Fibroblast of lung (primary cell): Measurements from ENCODE around the gene HIBCH. TPM values are rescaled to one million over a fixed set of nuclear protein-coding genes. Genes with fewer than 3 reads are reported as not detected.
"Not testable (repeated sequence)": the region's sequence is repeated elsewhere in the genome, so short reads cannot be mapped to it uniquely, and the experiment has no call there.

ENCODE experiments used
- DNase-seq, 2 donors: peaks; one replicate each; pipeline versions ENCODE4 v3.0.0 to v3.0.0-alpha.2; 2010; ENCODE audit warnings: low read depth in 2 of 2
- H2AFZ ChIP-seq: 2 replicates; pipeline ENCODE4 v1.5.1; 2012; ENCODE audit warnings: low read length, control low read depth, inconsistent platforms
- H3K27ac ChIP-seq: 2 replicates; pipeline ENCODE4 v1.5.1; 2011; ENCODE audit warnings: low read length, control low read depth; ENCODE audit not compliant: insufficient read depth
- H3K27me3 ChIP-seq: 2 replicates; pipeline ENCODE4 v1.5.1; 2011; ENCODE audit warnings: mild to moderate bottlenecking, low read length; ENCODE audit not compliant: control insufficient read depth, insufficient read depth
- H3K36me3 ChIP-seq: 2 replicates; pipeline ENCODE4 v1.5.1; 2011; ENCODE audit warnings: low read length; ENCODE audit not compliant: control insufficient read depth, insufficient read depth
- H3K4me1 ChIP-seq: 2 replicates; pipeline ENCODE4 v1.5.1; 2011; ENCODE audit warnings: low read length; ENCODE audit not compliant: control insufficient read depth, insufficient read depth; ENCODE audit errors: extremely low read depth
- H3K4me2 ChIP-seq: 2 replicates; pipeline ENCODE4 v1.5.1; 2011; ENCODE audit warnings: low read length, control low read depth; ENCODE audit not compliant: insufficient read depth; ENCODE audit errors: extremely low read depth
- H3K4me3 ChIP-seq, 4 experiments: fragments of 200-600 bp in 1 of 4; sonication (generic) in 1 of 4; replicated peaks in 1 of 4; 2 replicates each; pipeline ENCODE4 v1.5.1; 2011 to 2016; ENCODE audit warnings: low read length in 4 of 4, low read depth in 3 of 4, mild to moderate bottlenecking in 3 of 4, control low read depth in 2 of 4, inconsistent platforms in 1 of 4, mixed read lengths in 1 of 4; ENCODE audit not compliant: insufficient read depth in 1 of 4; ENCODE audit errors: control extremely low read depth in 1 of 4
- H3K79me2 ChIP-seq: 2 replicates; pipeline ENCODE4 v1.5.1; 2012; ENCODE audit warnings: mild to moderate bottlenecking, low read length, inconsistent platforms; ENCODE audit not compliant: control insufficient read depth, insufficient read depth
- H3K9ac ChIP-seq: 2 replicates; pipeline ENCODE4 v1.5.1; 2011; ENCODE audit warnings: mild to moderate bottlenecking, low read length, control low read depth; ENCODE audit not compliant: insufficient read depth
- H3K9me3 ChIP-seq: 2 replicates; pipeline ENCODE4 v1.5.1; 2012; ENCODE audit warnings: low read depth, low read length; ENCODE audit not compliant: control insufficient read depth, insufficient read depth
- H4K20me1 ChIP-seq: 2 replicates; pipeline ENCODE4 v1.5.1; 2011; ENCODE audit warnings: low read length; ENCODE audit not compliant: control insufficient read depth, insufficient read depth; ENCODE audit errors: extremely low read depth
- EZH2 ChIP-seq: IDR thresholded peaks from 2 replicates; pipeline ENCODE4 v1.5.1; 2012; ENCODE audit warnings: low read length, control low read depth, mild to moderate bottlenecking; ENCODE audit errors: missing control alignments
- polyA plus RNA-seq, 2 donors: library from polyadenylated mRNA; depleted of rRNA in 1 of 2; stranded (reverse) in 1 of 2; unstranded in 1 of 2; fragments of >200 nt; gene quantifications; 2 replicates each; pipeline ENCODE4 v1.2.1, GENCODE V29; 2011 to 2012; ENCODE audit warnings: missing spikeins in 1 of 2
- total RNA-seq: library from RNA; depleted of rRNA; stranded (reverse); fragments of >200 nt; gene quantifications from 2 replicates; pipeline ENCODE4 v1.2.1, GENCODE V29; 2014
- TF ChIP-seq, protein P1 (sequence below), 2 donors: IDR thresholded peaks in 1 of 2; conservative IDR thresholded peaks in 1 of 2; 1 replicate in 1 of 2; 2 replicates in 1 of 2; pipeline ENCODE4 v1.5.1; 2011 to 2012; ENCODE audit warnings: low read length in 2 of 2, control low read depth in 1 of 2, inconsistent platforms in 1 of 2, low read depth in 1 of 2, mild to moderate bottlenecking in 1 of 2

Gene HIBCH
- total and polyA plus RNA-seq, 2 donors (not counting 1 experiment from before 2014, with no cell fraction given), result 14.9 to 19.2 TPM

DNA sequence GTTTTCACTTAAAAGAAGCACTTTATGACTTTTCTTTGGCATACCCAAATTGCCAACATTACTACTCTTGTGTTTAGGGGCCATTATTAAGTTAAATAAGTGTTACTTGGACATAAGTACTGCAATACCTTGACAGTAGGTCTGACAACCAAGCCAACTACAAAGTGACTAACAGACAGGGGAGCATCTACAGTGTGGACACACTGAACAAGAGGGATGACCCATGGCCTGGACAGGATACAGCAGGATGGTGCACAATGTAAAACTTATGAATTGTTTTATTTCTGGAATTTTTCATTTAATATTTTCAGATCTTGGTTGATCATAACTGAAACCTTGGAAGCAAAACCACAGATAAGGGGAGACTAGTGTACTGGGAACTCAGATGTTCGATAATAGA, 19.8 kb upstream of the HIBCH start:
- H3K4me3 ChIP-seq, result no peak overlapping the region
- H3K27me3 ChIP-seq, result no peaks in the 10 kb centered on the region
- peaks cover 3% of the 10 kb centered on the region for H3K79me2 ChIP-seq
- no peak overlapping the region for H3K9ac ChIP-seq
- H3K4me1 ChIP-seq, result no peaks in the 10 kb centered on the region
- no peak for DNase-seq
- no peaks in the 10 kb centered on the region for H4K20me1 ChIP-seq
- no peak overlapping the region for H2AFZ ChIP-seq
- no peak overlapping the region for H3K4me2 ChIP-seq
- no peaks in the 10 kb centered on the region for H3K36me3 ChIP-seq
- no peak overlapping the region for H3K27ac ChIP-seq
- TF ChIP-seq, protein P1, sequence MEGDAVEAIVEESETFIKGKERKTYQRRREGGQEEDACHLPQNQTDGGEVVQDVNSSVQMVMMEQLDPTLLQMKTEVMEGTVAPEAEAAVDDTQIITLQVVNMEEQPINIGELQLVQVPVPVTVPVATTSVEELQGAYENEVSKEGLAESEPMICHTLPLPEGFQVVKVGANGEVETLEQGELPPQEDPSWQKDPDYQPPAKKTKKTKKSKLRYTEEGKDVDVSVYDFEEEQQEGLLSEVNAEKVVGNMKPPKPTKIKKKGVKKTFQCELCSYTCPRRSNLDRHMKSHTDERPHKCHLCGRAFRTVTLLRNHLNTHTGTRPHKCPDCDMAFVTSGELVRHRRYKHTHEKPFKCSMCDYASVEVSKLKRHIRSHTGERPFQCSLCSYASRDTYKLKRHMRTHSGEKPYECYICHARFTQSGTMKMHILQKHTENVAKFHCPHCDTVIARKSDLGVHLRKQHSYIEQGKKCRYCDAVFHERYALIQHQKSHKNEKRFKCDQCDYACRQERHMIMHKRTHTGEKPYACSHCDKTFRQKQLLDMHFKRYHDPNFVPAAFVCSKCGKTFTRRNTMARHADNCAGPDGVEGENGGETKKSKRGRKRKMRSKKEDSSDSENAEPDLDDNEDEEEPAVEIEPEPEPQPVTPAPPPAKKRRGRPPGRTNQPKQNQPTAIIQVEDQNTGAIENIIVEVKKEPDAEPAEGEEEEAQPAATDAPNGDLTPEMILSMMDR (conservative IDR thresholded peaks at IDR 0.05 in 1 of 2, IDR thresholded peaks at IDR 0.05 in 1 of 2; ENCODE audit: low read depth in 1 of 2, low read length in 2 of 2), result no peak
- no peak for TF ChIP-seq EZH2
- H3K9me3 ChIP-seq, result no peaks in the 10 kb centered on the region

DNA sequence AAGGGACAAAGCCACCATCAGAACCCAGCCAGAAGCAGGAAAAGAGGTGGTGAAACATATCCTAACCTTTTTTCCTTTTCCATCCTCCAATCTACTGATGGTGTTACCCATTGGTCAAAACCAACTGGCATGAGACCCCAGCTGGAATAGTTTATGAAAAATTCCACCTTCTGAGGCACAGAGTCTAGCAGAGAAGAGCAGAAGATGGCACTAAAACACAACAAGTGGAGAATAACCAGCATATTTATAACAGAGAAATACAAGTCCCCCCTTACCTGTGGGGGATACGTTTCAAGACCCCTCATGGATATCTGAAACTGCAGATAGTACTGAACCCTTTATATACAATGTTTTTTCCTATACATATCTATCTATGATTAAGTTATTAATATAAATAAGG, 18.8 kb upstream of the HIBCH start:
- Histone ChIP-seq H4K20me1 (no peaks in the 10 kb centered on the region), H3K36me3 (no peaks in the 10 kb centered on the region), H3K27me3 (no peaks in the 10 kb centered on the region), H3K27ac (no peak overlapping the region), H3K4me2 (no peak overlapping the region), H3K4me1 (no peaks in the 10 kb centered on the region), H3K79me2 (no peaks in the 10 kb centered on the region), H3K4me3 (no peak overlapping the region), H3K9ac (no peak overlapping the region), H2AFZ (no peak overlapping the region), H3K9me3 (no peaks in the 10 kb centered on the region)
- DNase-seq, result no peak
- TF ChIP-seq, protein P1 (conservative IDR thresholded peaks at IDR 0.05 in 1 of 2, IDR thresholded peaks at IDR 0.05 in 1 of 2; ENCODE audit: low read depth in 1 of 2, low read length in 2 of 2), result no peak
- no peak for TF ChIP-seq EZH2

GRCh38 chr2:190336420-190336819, 16.8 kb upstream of the HIBCH start:
- Histone ChIP-seq H3K27ac (no peak overlapping the region), H3K9ac (no peak overlapping the region), H4K20me1 (no peaks in the 10 kb centered on the region), H2AFZ (no peak overlapping the region), H3K9me3 (no peaks in the 10 kb centered on the region), H3K4me3 (no peak overlapping the region), H3K79me2 (no peaks in the 10 kb centered on the region), H3K4me2 (no peak overlapping the region), H3K4me1 (no peaks in the 10 kb centered on the region), H3K36me3 (no peaks in the 10 kb centered on the region), H3K27me3 (no peaks in the 10 kb centered on the region)
- no peak for DNase-seq
- TF ChIP-seq, protein P1 (conservative IDR thresholded peaks at IDR 0.05 in 1 of 2, IDR thresholded peaks at IDR 0.05 in 1 of 2; ENCODE audit: low read depth in 1 of 2, low read length in 2 of 2), result no peak
- no peak for TF ChIP-seq EZH2

- H3K9me3 ChIP-seq, H3K36me3 ChIP-seq, H4K20me1 ChIP-seq, H3K27me3 ChIP-seq, H2AFZ ChIP-seq, H3K27ac ChIP-seq, H3K4me1 ChIP-seq, DNase-seq, H3K4me3 ChIP-seq, H3K4me2 ChIP-seq, H3K79me2 ChIP-seq, H3K9ac ChIP-seq: not testable (repeated sequence)
Measured at GRCh38 chr2:190335584-190335983, 16.0 kb upstream of the HIBCH start.
